GM19455 (cell line): Measurements from ENCODE around the gene LRCH1.
"Not testable (repeated sequence)": the region's sequence is repeated elsewhere in the genome, so short reads cannot be mapped to it uniquely, and the experiment has no call there.

Experiments
- ATAC-seq: cut with Tn5 transposase; IDR thresholded peaks from one replicate; pipeline ENCODE4 v1.9.1; 2021; ENCODE audit not compliant: unreplicated experiment

Gene LRCH1

GRCh38 chr13:46552889-46553520, at the start of gene LRCH1:
TSS of gene LRCH1 (plus strand) at chr13:46553170. CDS start at chr13:46553397, 227 bp downstream.
- peak; percentile 55 for ATAC-seq

- ATAC-seq: no peak
Measured at GRCh38 chr13:46504036-46504435, 48.9 kb upstream of the LRCH1 start.

- ATAC-seq: no peak
Measured at GRCh38 chr13:46507981-46508380, 45.0 kb upstream of the LRCH1 start.

- no peak for ATAC-seq
Measured at GRCh38 chr13:46509981-46510380, 43.0 kb upstream of the LRCH1 start.

- ATAC-seq: no peak
Measured at GRCh38 chr13:46515803-46516202, 37.2 kb upstream of the LRCH1 start.

GRCh38 chr13:46516599-46517338, 36.2 kb upstream of the LRCH1 start:
- ATAC-seq: no peak

- ATAC-seq: not testable (repeated sequence)
Measured at GRCh38 chr13:46517748-46518147, 35.2 kb upstream of the LRCH1 start.

GRCh38 chr13:46519182-46519581, 33.8 kb upstream of the LRCH1 start:
- ATAC-seq: no peak

GRCh38 chr13:46520166-46520565, 32.8 kb upstream of the LRCH1 start:
- ATAC-seq: no peak

- no peak for ATAC-seq
Measured at GRCh38 chr13:46521486-46521885, 31.5 kb upstream of the LRCH1 start.

GRCh38 chr13:46521921-46522747, 30.8 kb upstream of the LRCH1 start:
- ATAC-seq: no peak

- ATAC-seq: no peak
Measured at GRCh38 chr13:46522748-46523030, 30.3 kb upstream of the LRCH1 start.

- no peak for ATAC-seq
Measured at GRCh38 chr13:46523972-46524752, 28.8 kb upstream of the LRCH1 start.

GRCh38 chr13:46526100-46526735, 26.8 kb upstream of the LRCH1 start:
- ATAC-seq: no peak

- no peak for ATAC-seq
Measured at GRCh38 chr13:46526740-46527139, 26.2 kb upstream of the LRCH1 start.

- no peak for ATAC-seq
Measured at GRCh38 chr13:46527237-46527636, 25.7 kb upstream of the LRCH1 start.

- ATAC-seq: no peak
Measured at GRCh38 chr13:46529216-46529919, 23.6 kb upstream of the LRCH1 start.

GRCh38 chr13:46530084-46530935, 22.7 kb upstream of the LRCH1 start:
- no peak for ATAC-seq

- ATAC-seq: no peak
Measured at GRCh38 chr13:46531953-46532352, 21.0 kb upstream of the LRCH1 start.
